A673 (cell line): ENCODE measurements around the gene GOLGA1. TPM values are rescaled to one million over a fixed set of nuclear protein-coding genes. Genes with fewer than 3 reads are reported as not detected.

Experiments
- BruUV-seq: library from RNA; stranded (reverse); fragments of 400-500 nt; replicated peaks from 2 replicates; lab custom pipeline; 2021; lab: Mats Ljungman, UMichigan
- CTCF ChIA-PET: fragments of 300-600 bp; sonication (Branson Sonifier 250); formaldehyde crosslinking; loops from one replicate; lab custom pipeline; 2022; ENCODE audit warnings: antibody characterized with exemption; lab: Charles Lee
- POLR2A ChIA-PET: fragments of 300-600 bp; sonication (Branson Sonifier 250); formaldehyde crosslinking; loops from one replicate; lab custom pipeline; 2022; ENCODE audit warnings: antibody characterized with exemption; ENCODE audit not compliant: low non-redundant PET; lab: Charles Lee
- DNase-seq: peaks from one replicate; pipeline ENCODE4 v3.0.0-alpha.2; 2015; ENCODE audit warnings: low spot score
- H3K27ac ChIP-seq: fragments of 200-600 bp; sonication (generic); 2 replicates; pipeline ENCODE4 v1.5.1; 2016; ENCODE audit warnings: mixed run types, low read depth, mild to moderate bottlenecking, mixed read lengths, antibody characterized with exemption, low read length; ENCODE audit not compliant: poor library complexity, severe bottlenecking
- H3K27me3 ChIP-seq: fragments of 200-600 bp; sonication (generic); replicated peaks from 2 replicates; pipeline ENCODE4 v1.6.1; 2017; ENCODE audit warnings: mixed run types, low read depth, mild to moderate bottlenecking, mixed read lengths, antibody characterized with exemption, low read length; ENCODE audit not compliant: insufficient read depth, poor library complexity
- H3K36me3 ChIP-seq: fragments of 200-600 bp; sonication (generic); 2 replicates; pipeline ENCODE4 v1.6.1; 2016; ENCODE audit warnings: mixed run types, mild to moderate bottlenecking, mixed read lengths, antibody characterized with exemption, low read length; ENCODE audit not compliant: insufficient read depth, poor library complexity, severe bottlenecking
- H3K4me1 ChIP-seq: fragments of 200-600 bp; sonication (generic); 2 replicates; pipeline ENCODE4 v1.6.1; 2017; ENCODE audit warnings: mixed run types, mild to moderate bottlenecking, mixed read lengths, antibody characterized with exemption, low read length; ENCODE audit not compliant: insufficient read depth, poor library complexity, severe bottlenecking
- H3K4me3 ChIP-seq: fragments of 200-600 bp; sonication (generic); 2 replicates; pipeline ENCODE4 v1.5.1; 2016; ENCODE audit warnings: low read depth, mixed run types, mild to moderate bottlenecking, mixed read lengths, low read length; ENCODE audit not compliant: poor library complexity, severe bottlenecking
- H3K9me3 ChIP-seq: fragments of 200-600 bp; sonication (generic); 2 replicates; pipeline ENCODE4 v1.6.1; 2016; ENCODE audit warnings: mixed run types, low read depth, mild to moderate bottlenecking, mixed read lengths, antibody characterized with exemption, low read length; ENCODE audit not compliant: poor library complexity, severe bottlenecking
- CTCF ChIP-seq: fragments of 300-800, 200-600 bp; sonication (generic); conservative IDR thresholded peaks from 2 replicates; pipeline ENCODE4 v1.5.1; 2017; ENCODE audit warnings: low read depth, mild to moderate bottlenecking, antibody characterized with exemption, low read length, moderate library complexity, mixed read lengths
- EZH2 ChIP-seq: fragments of 200-600 bp; sonication (generic); IDR thresholded peaks from 2 replicates; pipeline ENCODE4 v1.6.1; 2017; ENCODE audit warnings: borderline replicate concordance, low read depth, mild to moderate bottlenecking, mixed read lengths, antibody characterized with exemption, low read length; ENCODE audit not compliant: poor library complexity, severe bottlenecking
- intact Hi-C: fragments of 100-400 bp; cut with micrococcal nuclease; formaldehyde crosslinking; loops from one replicate; pipeline ENCODE4 v1.10.0; 2022; ENCODE audit not compliant: unreplicated experiment
- total RNA-seq: library from RNA; stranded (reverse); gene quantifications from 2 replicates; pipeline ENCODE4 v1.2.3, GENCODE V29; 2021

The GOLGA1 gene
- total RNA-seq, 1 experiment from 2014 or later: 21.7 TPM

GRCh38 chr9:124861342-124862229 lies 79.3 kb downstream of the GOLGA1 start, which contains the start of the genes ARPC5L and RPL35:
ARPC5L (plus strand) TSS chr9:124862130; CDS start chr9:124869291, 7,161 bp downstream.
RPL35 (minus strand) TSS chr9:124861957; CDS start chr9:124861912, 45 bp downstream.
- H3K27ac ChIP-seq: peak within 1 kb of the TSS; percentile 98
- H3K9me3 ChIP-seq: no peaks in the 10 kb centered on the region
- peaks cover 49% of the 10 kb centered on the region for H3K36me3 ChIP-seq
- TF ChIP-seq EZH2 (no peak), CTCF (peak; percentile 31; the same call in 1 of the 2 replicates)
- intact Hi-C loops: no loop called here
- DNase-seq: peak; percentile 98
- H3K27me3 ChIP-seq: no peaks in the 10 kb centered on the region
- BruUV-seq: no TSS peak
- peaks cover 30% of the 10 kb centered on the region for H3K4me1 ChIP-seq
- ChIA-PET POLR2A (no interaction called here), CTCF (interaction anchor here (1.0 kb wide), 1 partner anchor 394 kb away, joined by 3 read pairs; no protein-coding TSS in a partner anchor)
- H3K4me3 ChIP-seq: peak within 1 kb of the TSS; percentile 96

- H3K27ac ChIP-seq: peak overlapping the region; percentile 98
- CTCF ChIA-PET: no interaction called here
- H3K4me1 ChIP-seq: peaks cover 30% of the 10 kb centered on the region
These were observed 80.1 kb downstream of the GOLGA1 start for GRCh38 chr9:124860582-124861341.

More at GRCh38 chr9:124860582-124861341, 80.1 kb downstream of the GOLGA1 start:
- Histone ChIP-seq H3K27me3 (no peaks in the 10 kb centered on the region), H3K36me3 (peaks cover 50% of the 10 kb centered on the region), H3K4me3 (peak overlapping the region; percentile 96), H3K9me3 (no peaks in the 10 kb centered on the region)
- no peak for DNase-seq
- TSS peak; percentile 47 for BruUV-seq
- intact Hi-C loops: no loop called here
- TF ChIP-seq CTCF (no peak), EZH2 (no peak)
- POLR2A ChIA-PET: interaction anchor here (0.6 to 0.7 kb wide), 2 partner anchors 31 to 267 kb away, joined by 4 to 9 read pairs; no protein-coding TSS in a partner anchor
